ENCODE measurements around the gene SV2B. TPM values are rescaled to one million over a fixed set of nuclear protein-coding genes. Genes with fewer than 3 reads are reported as not detected.

Gene SV2B
- total RNA-seq (1 to 10 TPM in 1 of 5 donors, under 1 TPM in 2, not detected in 2; 0.14 to 1.7 (median 0.45) TPM), polyA plus RNA-seq (under 1 TPM in 2 of 3 donors, not detected in 1; 0.06 to 0.23 TPM)
- long read RNA-seq, donor 1 = 0 reads
- long read RNA-seq, donor 2 = 0 reads
- long read RNA-seq, donor 3 = 0 reads
- long read RNA-seq, donor 4 = 0 reads
- long read RNA-seq, donor 5, full-length matches to known transcripts = 1 of 1 reads
- long read RNA-seq, donor 5, partial matches to known transcripts = 0 of 1 reads
- long read RNA-seq, donor 5, other reads (novel, unspliced or antisense) = 0 of 1 reads
- long read RNA-seq, donor 6 = 0 reads
- long read RNA-seq, donor 7 = 0 reads
- long read RNA-seq, donor 8 = 0 reads
- long read RNA-seq, donor 9 = 0 reads
- long read RNA-seq, donor 10 = 0 reads

GRCh38 chr15:91099995-91100813 is at the start of gene SV2B:
SV2B (plus strand) TSS chr15:91100257; CDS start chr15:91226264, 126,007 bp downstream.
- intact Hi-C loops (cut with DNase I; ENCODE audit: low total_unique reads) = no loop called here
- peaks cover 11 to 22% (median 21%) of the 10 kb centered on the region in 4 donors for H3K4me1 ChIP-seq
- TF ChIP-seq, protein P1, sequence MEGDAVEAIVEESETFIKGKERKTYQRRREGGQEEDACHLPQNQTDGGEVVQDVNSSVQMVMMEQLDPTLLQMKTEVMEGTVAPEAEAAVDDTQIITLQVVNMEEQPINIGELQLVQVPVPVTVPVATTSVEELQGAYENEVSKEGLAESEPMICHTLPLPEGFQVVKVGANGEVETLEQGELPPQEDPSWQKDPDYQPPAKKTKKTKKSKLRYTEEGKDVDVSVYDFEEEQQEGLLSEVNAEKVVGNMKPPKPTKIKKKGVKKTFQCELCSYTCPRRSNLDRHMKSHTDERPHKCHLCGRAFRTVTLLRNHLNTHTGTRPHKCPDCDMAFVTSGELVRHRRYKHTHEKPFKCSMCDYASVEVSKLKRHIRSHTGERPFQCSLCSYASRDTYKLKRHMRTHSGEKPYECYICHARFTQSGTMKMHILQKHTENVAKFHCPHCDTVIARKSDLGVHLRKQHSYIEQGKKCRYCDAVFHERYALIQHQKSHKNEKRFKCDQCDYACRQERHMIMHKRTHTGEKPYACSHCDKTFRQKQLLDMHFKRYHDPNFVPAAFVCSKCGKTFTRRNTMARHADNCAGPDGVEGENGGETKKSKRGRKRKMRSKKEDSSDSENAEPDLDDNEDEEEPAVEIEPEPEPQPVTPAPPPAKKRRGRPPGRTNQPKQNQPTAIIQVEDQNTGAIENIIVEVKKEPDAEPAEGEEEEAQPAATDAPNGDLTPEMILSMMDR (IDR thresholded peaks at IDR 0.05) = no peak
- TF ChIP-seq EP300 (IDR thresholded peaks at IDR 0.05) (no peak), POLR2AphosphoS5 (IDR thresholded peaks at IDR 0.05) (no peak), POLR2A (IDR thresholded peaks at IDR 0.05) (no peak)
- no peaks in the 10 kb centered on the region for H3K36me3 ChIP-seq
- peak within 1 kb of the TSS in 2 of 5 donors; percentile 7 to 30 for H3K27ac ChIP-seq
- peaks cover 0 to 4% (median 0%) of the 10 kb centered on the region in 4 donors for H3K9me3 ChIP-seq
- WGBS, 5 donors = 0 to 1% (median 1%) methylated on average over 47 to 64 of the region's 64 CpGs
- H3K27me3 ChIP-seq = peaks cover 0 to 96% (median 53%) of the 10 kb centered on the region in 3 donors
- peak within 1 kb of the TSS; percentile 43 to 56 (median 48) for H3K4me3 ChIP-seq
- peak; percentile 31 to 72 for DNase-seq

GRCh38 chr15:91051248-91051647 is 48.8 kb upstream of the SV2B start:
- DNase-seq = no peak
- H3K9me3 ChIP-seq = no peaks in the 10 kb centered on the region
- H3K4me3 ChIP-seq = no peak overlapping the region
- H3K27me3 ChIP-seq = peaks cover 0 to 44% (median under 1%) of the 10 kb centered on the region in 3 donors
- 56 to 80% (median 72%) methylated on average over 8 of the region's 8 CpGs for WGBS, 5 donors
- no peaks in the 10 kb centered on the region for H3K36me3 ChIP-seq
- intact Hi-C loops (cut with DNase I; ENCODE audit: low total_unique reads) = no loop called here
- H3K4me1 ChIP-seq = peaks cover 0 to 11% (median 4%) of the 10 kb centered on the region in 4 donors
- no peak overlapping the region for H3K27ac ChIP-seq
- TF ChIP-seq, protein P1 (IDR thresholded peaks at IDR 0.05) = no peak
- no peak for TF ChIP-seq POLR2AphosphoS5 (IDR thresholded peaks at IDR 0.05)
- TF ChIP-seq EP300 (IDR thresholded peaks at IDR 0.05) = no peak
- no peak for TF ChIP-seq POLR2A (IDR thresholded peaks at IDR 0.05)

- Histone ChIP-seq H3K4me1 (peaks cover 0 to 7% (median 0%) of the 10 kb centered on the region in 4 donors), H3K4me3 (no peak overlapping the region), H3K27ac (no peak overlapping the region), H3K27me3 (peaks cover 4 to 76% (median 10%) of the 10 kb centered on the region in 3 donors), H3K36me3 (no peaks in the 10 kb centered on the region), H3K9me3 (no peaks in the 10 kb centered on the region)
- WGBS, 5 donors = 29 to 56% (median 50%) methylated on average over 2 of the region's 2 CpGs
- TF ChIP-seq, protein P1 (IDR thresholded peaks at IDR 0.05) = no peak
- no peak for TF ChIP-seq EP300 (IDR thresholded peaks at IDR 0.05)
- no peak for TF ChIP-seq POLR2A (IDR thresholded peaks at IDR 0.05)
- no peak for TF ChIP-seq POLR2AphosphoS5 (IDR thresholded peaks at IDR 0.05)
- intact Hi-C loops (cut with DNase I; ENCODE audit: low total_unique reads) = loop anchor here (5.0 kb wide), 1 partner anchor 212 kb away; no protein-coding TSS in a partner anchor
- DNase-seq = no peak
These were observed 45.2 kb upstream of the SV2B start for GRCh38 chr15:91054816-91055215.

All from stomach (tissue), 19 donors.